ELR (cell line): Measurements from ENCODE around the gene SLC13A2.

Experiments used
- DNase-seq: peaks from one replicate; pipeline ENCODE4 v3.0.0-alpha.2; 2015; ENCODE audit warnings: low read depth

SLC13A2 gene

GRCh38 chr17:28492352-28493310 lies 19.2 kb downstream of the SLC13A2 start:
- no peak for DNase-seq

- DNase-seq, result peak; percentile 80
Measured at GRCh38 chr17:28493460-28493859, 20.0 kb downstream of the SLC13A2 start.

- peak; percentile 74 for DNase-seq
Measured at GRCh38 chr17:28494445-28495188, 21.2 kb downstream of the SLC13A2 start.

GRCh38 chr17:28495635-28496034 lies 22.2 kb downstream of the SLC13A2 start:
- no peak for DNase-seq

DNA sequence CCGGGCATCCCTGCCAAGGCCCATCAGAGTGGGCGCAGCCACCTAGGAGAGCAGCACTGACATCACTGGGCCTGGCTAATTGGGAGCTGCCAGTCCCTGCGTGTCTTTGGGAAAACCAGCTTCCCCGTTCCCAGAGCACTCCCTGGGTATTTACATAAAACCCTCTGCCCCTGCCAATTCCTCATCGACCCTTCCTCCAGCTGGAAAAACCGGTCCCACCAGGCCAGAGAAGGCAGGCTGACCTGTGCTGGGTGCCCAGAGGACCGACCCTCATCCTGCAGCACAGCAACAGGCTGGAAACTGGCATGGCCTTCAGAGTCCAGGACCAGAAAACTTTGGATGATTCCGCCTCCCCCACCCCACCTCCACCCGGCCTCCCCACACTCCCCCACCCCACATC lies 24.5 kb downstream of the SLC13A2 start:
- no peak for DNase-seq

DNA sequence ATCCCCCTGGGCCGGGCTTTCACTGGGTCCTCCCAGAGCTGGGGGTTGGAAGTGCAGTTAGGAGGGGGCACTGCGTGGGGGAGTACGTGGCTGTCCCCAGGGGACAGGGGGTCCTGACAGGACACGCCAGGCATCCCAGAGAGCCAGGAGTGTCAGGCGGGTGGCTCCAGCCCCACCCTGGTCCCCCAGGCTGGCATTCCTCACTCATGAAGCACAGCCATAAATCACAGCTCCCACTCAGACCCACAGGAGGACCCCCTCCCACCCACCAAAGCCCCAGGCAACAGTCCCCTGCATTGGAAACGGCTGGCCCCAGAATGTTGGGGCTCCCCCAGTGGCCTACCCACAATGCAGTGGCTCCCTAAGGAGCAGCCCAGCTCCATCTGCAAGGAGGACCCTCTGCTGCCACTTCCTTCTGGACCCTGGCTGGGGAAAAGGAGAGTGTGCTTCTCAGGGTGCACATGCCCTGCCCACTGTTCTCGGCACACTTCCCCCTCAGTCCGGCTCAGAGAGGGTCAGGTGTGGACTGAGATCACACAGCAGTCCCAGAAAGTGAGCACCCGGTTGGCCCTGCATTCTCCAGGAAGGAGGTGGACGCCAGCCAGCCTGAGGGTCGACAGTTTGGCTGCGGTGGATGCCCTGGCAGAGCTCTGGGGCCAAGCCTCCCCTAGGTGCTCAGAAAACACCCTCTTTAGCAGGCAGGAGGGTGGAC lies 25.4 kb downstream of the SLC13A2 start:
- no peak for DNase-seq

DNA sequence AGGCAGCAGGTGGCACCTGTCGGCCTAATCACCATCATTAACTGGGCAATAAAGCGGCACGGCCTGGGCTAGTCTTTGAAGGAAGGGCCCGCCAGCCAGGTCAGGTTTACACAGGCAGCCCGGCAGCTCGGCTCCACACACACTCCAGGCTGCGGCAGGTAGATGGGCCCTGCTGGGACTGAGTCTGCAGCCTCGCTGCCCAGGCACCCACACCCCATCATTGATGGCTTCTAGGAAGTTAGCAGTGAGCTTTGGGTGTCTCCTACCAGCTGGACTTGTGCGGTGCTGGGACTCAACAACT lies 25.9 kb downstream of the SLC13A2 start:
- no peak for DNase-seq

DNA sequence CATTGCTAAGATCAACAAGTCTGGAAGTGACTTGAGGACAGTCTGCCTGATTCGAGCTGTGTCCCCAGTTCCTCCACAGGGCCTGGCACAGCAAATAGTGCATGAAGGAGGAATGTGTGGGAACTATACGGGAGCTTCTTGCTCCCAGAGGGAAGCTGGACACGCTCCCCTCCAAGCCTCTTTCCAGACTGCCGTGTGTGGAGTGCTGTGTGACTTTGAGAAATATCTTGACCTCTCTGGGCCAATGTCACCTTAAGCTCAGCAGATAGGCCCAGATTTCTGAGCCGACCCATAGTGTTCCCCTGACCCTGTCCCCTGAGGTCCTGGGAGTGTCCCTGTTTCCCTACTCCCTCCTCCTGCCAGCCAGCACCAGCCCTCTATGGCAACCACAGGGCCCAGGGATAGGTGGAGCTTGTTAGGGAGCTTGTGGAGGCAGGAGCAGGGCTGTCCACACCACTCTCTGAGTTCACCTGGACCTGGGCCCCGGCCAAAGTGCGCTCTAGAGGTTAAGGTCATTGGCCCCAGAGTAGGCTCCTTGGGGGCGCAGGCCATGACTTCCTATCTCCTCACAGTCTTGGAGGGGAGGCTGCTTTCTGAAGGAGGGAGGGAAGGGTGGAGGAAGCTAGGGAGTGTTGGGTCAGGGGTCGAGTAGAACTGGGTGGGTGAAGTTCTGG lies 26.4 kb downstream of the SLC13A2 start:
- DNase-seq, result no peak

GRCh38 chr17:28500712-28501379 lies 27.4 kb downstream of the SLC13A2 start:
- DNase-seq, result no peak

DNA sequence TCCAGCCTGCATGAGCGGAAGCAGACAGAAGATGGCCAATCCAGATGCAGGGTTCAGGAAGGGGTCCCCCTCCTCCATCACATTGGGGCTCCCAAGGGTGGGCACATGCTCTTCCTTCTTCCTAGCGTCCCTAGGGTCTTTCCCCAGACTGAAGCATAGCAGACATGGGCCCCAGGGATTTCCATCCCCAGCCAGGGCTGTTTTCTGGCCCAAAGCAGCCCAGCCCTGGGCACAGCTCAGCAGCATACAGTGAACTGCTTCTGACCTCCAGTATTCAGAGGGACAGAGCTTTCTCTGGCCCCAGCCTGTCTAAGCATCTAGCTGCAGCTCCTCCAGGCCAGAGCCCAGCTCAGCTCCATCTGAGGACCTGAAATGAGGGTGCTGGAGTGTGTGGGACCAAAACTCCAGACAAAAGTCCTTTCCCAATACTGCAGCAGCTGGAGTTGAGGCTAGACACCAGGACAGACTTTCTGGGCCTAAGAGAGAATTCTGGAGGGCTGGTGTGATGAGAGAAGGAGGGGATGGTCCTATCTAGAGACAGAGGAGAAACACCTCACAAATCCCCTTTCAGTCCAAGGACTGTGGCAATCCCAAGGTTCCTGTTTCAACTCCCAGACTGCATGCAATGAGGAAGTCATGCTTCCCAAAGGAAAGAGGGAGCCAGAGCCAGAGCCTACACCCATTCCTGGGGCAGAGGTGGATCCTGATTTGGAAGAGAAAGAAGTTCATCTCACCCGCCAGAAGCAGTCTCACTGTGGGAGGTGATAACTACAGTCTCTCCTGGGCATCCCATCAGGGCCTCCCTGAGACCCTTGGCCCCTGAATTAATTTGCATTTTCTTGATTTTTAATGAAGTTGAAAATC lies 28.2 kb downstream of the SLC13A2 start:
- DNase-seq, result no peak

- no peak for DNase-seq
Measured at GRCh38 chr17:28503420-28503819, 30.0 kb downstream of the SLC13A2 start.

- DNase-seq, result no peak
Measured at GRCh38 chr17:28505986-28506665, 32.7 kb downstream of the SLC13A2 start, which contains the start of gene FOXN1. TSS of gene FOXN1 (plus strand) at chr17:28506348. CDS start at chr17:28523970, 17,622 bp downstream.

- no peak for DNase-seq
Measured at GRCh38 chr17:28506763-28507487, 33.5 kb downstream of the SLC13A2 start.

GRCh38 chr17:28507567-28508203 lies 34.2 kb downstream of the SLC13A2 start:
- no peak for DNase-seq

DNA sequence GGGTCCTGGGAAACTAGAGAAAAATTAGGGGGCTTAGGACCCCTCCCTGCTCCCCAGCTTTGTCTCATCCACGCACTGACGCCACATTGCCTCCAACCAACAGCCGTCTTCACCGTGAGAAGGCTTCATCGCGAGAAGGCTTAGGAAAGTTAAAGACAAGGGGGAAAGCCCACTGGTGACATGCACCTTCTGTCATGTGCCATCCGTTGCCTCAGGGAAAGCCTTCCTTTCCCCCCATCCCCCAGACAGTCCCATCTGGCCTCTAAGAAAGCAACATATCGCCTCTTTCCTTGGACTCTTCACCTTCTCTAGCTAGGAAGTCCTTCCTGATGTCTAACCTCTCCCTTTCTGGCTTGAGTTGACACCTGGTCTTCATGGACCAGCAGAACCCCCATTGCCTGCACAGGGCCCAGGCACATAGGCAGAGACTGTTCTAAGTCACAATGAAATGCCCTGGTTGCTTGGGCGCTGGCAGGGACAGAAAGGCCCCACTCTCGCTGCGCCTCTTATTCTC lies 34.8 kb downstream of the SLC13A2 start:
- no peak for DNase-seq

GRCh38 chr17:28509789-28510188 lies 36.3 kb downstream of the SLC13A2 start:
- peak; percentile 21 for DNase-seq

DNA sequence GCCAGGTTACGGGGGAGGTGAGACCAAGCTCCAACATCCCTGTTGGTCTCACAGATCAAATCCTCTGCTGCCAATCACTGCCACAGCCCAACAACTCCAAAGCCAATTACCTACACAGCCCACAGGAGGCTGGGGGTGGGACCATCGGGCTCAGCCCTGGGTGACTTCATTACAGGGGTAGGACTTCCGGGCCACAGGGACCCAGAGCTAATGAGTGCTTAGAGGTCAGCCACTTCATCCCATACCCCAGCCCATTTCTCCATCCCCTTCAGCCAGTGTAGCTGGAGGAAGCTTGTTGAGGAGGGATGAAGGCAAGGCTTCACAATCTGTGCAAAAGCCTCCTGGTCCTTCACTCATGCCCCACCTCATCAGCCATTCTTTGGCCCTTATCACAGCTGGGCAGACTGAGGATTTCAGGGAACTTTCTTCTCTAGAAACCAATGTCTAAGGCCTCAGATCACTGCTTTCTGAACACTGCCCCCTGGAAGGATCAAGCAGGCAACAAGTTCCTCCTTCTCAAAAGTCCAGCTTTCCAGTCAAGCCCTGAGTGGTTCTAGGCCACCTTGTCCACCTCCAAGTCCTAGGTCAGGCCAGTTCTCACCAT lies 38.5 kb downstream of the SLC13A2 start:
- no peak for DNase-seq

- no peak for DNase-seq
Measured at GRCh38 chr17:28513476-28513875, 40.0 kb downstream of the SLC13A2 start.
